Stimulated activated CD4-positive, alpha-beta T cell treated with anti-CD3 and anti-CD28 coated beads, TNF-alpha, amount 100 ng/mL, for 4 hours (primary cell): Measurements from ENCODE around the gene PEMT.
"Not testable (repeated sequence)": the region's sequence is repeated elsewhere in the genome, so short reads cannot be mapped to it uniquely, and the experiment has no call there.

Experiments
- DNase-seq, 3 experiments: peaks; one replicate each; pipeline ENCODE4 v3.0.0-alpha.2; 2020; ENCODE audit warnings: low read depth in 3 of 3

Gene PEMT

DNA sequence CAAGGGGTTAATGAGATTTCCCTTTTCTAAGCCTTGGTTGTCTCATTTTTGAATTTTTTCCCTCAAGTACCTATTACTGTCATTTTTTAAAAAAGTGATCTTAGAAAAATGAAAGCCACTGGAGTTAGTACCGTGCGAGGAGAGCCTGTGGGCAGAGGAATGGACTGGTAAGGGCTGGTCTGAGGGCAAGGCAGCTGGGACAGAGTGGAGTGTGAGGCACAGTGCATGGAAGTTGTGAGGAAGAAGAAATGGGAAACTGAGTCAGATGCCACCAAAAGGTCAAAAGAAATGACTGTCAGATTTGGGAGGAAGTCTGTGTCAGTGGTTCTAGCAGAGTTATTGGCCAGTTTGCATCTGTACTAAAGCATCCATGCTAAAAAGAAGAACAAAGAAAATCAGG is 103.5 kb downstream of the PEMT start:
- no peak for DNase-seq

DNA sequence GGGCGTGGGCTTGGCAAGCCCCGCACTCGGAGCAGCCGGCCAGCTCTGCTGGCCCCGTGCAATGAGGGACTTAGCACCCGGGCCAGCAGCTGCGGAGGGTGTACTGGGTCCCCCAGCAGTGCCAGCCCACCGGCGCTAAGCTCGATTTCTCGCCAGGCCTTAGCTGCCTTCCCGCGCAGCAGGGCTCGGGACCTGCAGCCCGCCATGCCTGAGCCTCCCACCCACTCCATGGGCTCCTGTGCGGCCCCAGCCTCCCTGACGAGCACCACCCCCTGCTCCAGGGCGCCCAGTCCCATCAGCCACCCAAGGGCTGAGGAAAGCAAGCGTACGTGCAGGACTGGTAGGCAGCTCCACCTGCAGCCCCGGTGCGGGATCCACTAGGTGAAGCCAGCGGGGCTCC is 105.1 kb downstream of the PEMT start:
- not testable (repeated sequence) for DNase-seq

DNA sequence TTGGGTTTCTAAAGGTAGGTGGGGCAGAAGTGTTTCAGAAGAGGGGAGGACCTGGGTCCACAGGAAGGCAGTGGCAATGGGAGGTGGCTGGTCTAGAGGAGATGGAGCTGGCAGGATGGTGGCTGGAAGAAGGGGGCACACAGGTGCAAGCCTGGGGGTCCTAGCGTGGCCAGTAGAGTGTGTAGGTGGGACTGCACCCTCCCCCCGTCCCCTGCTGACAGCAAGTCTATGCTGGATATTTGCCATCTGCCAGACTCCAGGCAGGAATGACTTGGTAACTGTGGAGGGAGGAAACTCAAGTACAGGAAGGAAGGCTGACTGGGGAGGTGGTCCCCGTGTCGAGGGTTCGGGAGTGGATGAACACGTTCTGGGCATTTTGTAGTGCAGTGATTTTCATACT is 106.1 kb downstream of the PEMT start:
- no peak for DNase-seq

DNA sequence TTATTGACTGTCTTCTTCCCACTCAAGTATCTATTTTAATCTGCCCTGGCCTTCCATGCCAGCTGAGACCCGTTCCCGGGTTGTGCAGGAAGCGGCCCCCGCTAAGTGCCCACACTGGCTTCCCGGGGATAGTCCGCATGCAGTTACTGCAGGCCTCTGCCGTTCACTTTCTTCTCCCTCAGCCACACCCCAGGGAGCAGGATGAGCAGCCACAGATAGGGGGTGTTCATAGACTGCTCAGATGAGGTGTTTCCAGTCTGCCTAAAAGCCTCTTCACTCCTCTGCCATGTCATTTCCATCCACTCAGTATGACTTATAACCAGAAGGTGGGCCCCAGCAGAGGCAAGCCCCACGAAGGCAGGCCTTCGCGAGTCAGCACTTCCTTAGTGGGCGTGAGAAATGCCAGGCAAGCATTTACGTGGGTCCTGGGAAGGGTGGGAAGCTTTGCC is 107.0 kb downstream of the PEMT start:
- peak in 1 of 3 experiments; percentile 9 for DNase-seq

DNA sequence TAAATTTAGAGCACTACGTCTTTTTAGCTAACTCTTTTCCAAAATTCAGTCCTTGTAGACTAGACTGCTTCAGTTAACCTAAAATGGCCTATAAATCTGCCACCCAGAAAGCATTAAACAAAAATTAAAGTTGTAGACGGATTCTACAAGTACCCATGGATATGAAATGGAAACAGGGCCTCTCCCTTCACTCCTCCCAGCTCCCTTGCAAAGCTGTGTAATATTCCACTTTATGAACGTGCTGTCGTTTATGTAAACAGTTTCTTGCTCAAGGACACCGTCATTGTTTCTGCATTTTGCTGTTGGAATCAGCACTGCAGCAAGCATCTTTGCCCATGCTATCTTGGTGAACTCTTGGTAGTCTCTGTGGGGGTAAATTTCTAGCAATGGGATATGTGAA is 109.6 kb downstream of the PEMT start:
- DNase-seq: no peak

DNA sequence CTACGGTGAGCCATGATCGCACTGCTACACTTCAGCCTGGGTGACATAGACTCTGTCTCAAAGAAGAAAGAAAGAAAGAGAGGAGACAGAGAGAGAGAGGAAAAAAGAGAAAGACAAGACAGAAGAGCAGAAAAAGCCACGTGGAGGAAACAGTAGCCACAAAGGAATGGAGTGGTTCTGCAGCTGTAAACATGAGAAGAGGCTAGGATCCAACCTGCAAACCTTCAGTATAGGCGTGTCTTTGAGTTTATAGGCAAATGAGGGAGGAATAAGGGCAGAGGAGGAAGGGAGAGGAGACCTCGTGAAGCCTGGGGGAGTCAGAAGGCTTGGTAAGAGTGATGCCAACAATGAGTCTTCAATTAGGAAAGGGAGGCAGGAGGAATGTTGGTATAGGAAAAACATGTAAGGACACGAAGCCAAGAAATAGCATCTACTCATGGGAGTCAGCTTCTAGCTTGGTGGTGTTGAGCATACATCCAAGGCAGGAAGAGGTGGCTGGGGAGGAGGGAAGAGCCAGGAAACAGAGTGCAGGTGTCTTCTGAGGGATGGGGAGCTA is 110.8 kb downstream of the PEMT start:
- DNase-seq: no peak

DNA sequence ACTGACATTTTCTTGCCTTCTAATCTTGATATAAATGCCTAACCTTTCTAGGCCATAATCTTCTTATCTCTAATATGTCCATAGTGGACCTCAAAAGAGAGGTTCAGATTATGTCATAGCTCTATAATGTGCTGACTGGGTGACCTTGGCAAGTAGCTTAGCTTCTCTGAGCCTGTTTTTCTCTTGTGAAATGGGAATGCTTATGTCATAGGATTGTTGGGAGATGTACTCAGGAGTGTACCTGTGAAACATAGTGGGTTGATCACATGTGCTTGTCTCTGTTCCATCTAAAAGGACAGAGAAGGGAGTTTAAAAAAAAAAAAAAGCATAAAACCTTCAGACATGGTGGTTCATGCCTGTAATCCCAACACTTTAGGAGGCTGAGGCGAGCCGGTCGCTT is 112.3 kb downstream of the PEMT start:
- DNase-seq: no peak

DNA sequence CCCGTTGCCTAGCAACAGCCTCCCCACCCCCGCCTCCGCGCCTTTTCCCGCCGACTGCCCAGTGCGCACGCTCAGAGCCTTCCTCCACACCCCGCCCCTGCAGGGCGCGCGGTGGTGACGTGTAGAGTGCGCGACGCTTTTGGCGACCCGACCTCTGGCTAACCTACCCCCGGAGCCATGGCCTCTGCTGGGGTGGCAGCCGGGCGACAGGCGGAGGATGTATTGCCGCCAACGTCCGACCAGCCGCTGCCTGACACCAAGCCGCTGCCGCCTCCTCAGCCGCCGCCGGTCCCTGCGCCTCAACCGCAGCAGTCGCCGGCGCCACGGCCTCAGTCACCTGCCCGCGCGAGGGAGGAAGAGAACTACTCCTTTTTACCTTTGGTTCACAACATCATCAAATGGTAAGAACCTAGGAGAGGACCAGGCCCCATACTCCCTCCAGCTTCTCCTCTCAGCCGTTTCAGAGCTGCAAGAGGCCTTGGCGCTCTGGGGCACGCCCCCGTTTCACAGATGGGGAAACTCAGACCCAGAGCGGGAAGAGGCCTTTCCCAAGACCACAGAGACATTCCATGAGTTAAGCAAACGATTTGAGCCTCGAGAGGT is 114.5 kb downstream of the PEMT start, which contains the start of gene MED9:
Gene MED9, plus strand, starts transcription at position 136 of the 603 bp plus-strand sequence. Its CDS starts 42 bp downstream, at position 178.
- DNase-seq: peak; percentile 88 to 95 (median 94)

DNA sequence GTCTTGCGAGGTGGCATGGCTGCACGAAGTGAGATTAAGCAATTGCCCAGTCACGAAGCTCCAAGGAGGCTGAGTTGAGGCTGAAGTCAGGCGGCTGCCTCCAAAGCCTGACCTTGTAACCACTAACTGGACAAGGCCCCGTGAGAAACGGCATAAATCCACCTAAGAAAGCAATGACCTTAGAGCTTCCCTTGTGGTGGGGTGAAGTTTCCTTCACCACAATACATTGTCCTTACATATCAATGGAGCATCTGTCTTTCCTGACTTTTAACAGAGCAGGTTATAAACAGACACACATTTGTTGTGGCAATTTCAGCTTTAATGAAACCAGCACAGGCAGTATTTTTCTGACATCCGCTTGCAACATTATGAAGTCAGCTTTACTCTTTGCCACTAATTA is 117.2 kb downstream of the PEMT start:
- DNase-seq: no peak

DNA sequence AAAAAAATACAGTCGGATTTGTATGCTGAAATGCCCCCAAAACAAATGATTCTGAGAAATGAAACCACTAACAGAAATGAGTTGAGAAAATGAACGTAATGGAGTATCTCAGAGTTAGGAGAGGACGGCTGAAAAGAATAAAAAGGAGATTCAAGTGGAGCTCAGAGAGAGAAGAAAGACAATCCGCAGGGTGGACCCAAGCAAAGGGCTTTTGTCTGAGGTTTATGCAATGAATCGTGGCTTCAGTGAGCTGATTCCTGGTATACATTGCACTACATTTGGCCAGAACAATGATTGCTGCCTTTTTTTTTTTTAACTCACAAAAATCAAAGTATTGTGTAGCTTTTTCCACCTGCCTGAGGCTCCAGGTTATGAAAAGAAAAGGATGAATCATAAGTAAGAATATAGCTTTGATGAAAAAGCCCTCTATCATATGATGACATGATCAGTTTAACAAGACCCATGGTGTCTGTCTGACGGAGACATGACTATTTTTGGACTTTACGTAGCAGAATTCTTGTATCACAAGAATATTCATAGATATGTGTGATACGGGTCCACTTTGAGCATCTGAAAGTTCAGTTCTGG is 119.1 kb downstream of the PEMT start:
- no peak for DNase-seq

DNA sequence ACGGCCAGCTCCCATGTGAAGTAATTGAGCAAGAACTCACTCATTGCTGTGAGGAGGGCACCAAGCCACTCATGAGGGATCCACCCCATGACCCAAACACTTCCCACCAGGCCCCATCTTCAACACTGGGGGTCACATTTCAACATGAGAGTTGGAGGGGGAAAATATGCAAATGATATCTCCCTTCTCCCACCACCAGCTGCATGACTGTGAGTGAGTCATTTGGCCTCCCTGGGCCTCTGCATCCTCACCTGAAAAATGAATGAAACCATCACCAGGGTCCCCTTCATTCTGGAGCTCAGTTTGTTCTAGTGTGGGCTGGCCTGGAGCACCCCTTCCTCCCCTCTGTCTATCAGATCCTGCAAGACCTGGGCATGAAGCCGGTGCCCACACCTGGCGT is 121.5 kb downstream of the PEMT start:
- no peak for DNase-seq

DNA sequence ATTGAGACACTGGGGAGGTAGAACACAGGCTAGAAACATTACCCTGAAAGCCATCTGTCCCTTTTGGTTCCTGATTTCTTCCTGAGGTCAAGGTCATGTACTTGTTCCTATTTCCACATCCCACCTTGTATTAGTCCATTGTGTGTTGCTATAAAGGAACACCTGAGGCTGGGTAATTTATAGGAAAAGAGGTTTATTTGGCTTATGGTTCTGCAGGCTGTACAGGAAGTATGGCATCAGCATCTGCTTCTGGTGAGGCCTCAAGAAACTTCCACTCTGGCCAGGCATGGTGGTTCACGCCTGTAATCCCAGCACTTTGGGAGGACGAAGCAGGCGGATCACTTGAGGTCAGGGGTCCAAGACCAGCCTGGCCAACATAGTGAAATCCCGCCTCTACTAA is 122.2 kb downstream of the PEMT start:
- no peak for DNase-seq

DNA sequence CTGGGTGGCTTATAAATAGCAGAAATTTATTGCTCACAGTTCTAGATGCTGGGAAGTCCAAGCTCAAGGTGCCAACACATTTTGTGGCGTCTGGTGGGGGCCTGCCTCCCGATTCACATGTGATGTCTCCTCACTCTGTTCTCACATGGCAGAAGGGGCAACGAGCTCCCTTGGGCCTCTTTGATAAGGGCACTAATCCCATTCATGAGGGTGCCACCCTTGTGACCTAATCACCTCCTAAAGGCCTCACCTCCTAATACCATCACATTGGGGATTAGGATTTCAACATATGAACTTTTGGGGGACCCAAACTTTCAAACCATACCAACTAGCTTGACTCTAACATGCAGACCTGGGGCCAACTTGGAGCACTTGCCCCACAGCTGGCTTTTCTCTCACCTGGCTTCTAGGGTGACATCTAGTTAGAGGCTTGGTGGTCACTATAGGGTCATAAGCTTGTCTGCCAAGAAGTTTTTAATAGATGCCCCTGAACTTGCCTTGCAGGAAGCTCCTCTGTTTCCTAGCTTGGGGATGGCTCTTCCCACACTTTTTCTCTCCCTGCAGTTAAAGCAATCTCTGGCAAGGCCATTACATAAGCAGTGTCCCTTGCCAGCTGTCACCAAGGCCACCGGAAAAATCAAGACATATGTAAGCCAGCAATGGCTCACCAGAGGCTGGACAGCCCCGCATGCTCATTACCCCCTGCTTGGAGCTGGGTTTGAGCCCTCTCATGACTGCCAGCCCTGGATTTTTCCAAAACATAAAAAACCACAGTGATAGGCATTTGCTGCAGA is 123.1 kb downstream of the PEMT start:
- no peak for DNase-seq

DNA sequence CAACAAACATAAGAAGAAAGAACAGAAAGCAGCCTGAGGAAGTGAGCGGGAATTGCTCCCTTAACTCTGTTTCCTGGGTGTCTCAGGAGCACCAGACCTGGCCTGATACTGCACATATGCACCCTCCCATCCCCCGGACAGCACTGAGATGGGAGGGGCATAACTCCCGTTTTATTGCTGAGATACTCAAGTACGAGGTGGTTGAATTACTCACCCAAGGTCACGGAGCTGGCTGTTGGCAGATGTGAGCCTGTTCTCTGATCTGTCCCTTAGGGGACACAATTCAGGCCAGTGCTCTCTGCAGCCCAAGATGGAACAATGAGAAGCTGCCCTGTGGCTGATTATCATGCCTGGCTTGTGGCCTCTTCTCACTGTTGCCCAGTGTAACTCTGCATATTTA is 123.8 kb downstream of the PEMT start:
- no peak for DNase-seq

DNA sequence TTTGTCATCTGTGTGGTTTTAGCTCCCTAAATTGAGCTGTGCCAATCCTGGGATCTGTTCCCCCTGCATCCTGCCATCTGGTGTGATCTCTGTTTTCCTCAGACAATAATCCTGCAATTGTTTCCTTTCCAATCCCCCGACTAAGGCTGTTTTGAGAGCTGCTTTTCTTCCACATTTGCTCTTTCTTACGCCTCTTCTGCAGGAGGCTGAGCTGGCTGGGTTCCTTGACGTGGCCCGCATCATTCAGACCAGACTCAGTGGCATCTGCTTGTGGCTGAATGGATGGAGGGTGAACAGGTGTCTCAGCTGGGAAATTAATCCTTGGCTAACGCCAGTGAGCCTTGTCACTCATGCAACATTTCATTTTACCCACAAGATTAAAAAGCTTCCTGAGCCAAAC is 124.5 kb downstream of the PEMT start:
- DNase-seq: no peak

DNA sequence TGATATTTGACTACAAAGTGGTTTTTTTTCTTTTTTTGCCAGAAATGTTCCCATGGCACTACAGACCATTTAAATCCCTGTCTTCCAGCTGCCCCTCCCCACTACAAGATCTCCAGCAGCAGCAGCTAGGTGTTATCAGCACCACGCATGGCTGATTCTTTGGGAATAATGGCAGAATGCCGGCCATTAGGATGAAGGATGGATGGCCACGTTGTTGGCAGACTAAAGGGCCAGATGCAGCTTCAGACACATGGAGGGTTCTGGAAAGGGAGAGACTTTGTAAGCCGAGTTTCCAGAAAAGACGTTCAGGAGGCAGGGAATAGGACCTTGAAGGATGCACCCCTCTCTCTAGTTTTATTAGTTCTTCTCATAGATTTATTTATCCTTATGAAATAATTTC is 125.0 kb downstream of the PEMT start:
- no peak for DNase-seq

DNA sequence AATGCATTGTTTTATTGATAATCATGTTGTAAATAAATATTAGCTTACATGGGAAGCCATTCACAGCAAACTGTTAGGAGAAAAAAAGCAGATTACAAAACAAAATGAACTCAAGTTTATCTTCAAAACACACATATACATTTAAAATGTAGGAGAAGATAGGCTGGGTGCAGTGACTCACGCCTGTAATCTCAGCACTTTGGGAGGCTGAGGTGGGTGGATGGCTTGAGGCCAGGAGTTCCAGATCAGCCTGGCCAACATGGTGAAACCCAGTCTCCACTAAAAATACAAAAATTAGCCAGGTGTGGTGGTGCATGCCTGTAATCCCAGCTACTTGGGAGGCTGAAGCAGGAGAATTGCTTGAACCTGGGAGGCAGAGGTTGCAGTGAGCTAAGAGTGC is 125.6 kb downstream of the PEMT start:
- not testable (repeated sequence) for DNase-seq

DNA sequence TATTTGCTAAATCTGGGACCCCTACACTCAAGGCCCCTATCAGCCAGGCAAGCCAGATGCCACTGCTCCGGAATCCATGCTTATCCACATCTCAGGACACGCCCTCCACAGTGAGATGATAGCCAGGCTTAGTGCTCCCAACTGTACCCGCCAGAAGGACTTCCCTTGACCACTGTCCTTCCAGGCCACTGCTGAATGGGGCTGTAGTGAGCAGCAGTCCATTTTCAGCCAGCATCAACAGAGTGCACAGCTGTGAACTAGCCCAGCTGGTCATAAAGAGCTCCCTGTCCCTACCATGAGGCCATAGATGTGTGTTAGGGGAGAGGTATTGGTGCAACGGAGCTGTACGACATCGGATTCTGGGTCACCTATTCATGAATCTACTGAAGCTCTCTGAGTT is 127.7 kb downstream of the PEMT start:
- no peak for DNase-seq

DNA sequence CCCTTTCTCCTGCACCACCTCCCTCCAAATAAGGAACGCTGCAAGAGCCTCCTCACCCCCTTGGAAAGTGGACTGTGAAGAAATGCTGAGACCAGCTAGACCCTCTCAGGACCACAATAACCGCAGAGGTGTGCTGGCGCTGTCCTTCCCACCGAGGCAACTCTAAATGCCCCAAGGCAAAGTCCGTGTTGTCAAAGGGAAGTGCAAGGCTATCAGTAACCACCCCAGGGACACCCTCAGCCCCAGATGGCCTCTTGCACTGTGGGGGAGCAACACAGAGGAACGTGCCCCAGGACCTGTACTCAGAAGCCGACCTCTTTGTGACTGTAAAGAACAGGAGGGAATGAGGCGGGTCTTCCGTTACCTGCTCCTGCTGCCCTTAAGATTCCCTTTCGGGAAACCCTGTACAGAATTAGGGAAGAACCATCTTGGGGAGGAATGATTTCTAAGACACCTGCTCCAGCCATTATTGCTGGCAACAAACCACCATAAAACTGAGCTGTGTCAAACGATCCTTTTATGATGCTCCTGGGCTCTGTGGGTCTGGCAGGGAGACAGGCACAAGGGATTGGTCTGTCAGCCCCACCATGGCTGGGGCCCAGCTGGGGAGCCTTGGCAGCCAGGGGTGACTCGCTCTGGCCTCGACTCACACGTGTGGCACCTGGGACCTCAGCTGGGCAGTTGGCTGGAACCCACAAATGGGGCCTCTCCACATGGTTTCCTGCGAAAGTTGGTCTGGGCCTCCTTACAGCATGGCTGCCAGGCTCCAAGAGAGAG is 129.3 kb downstream of the PEMT start:
- DNase-seq: no peak

DNA sequence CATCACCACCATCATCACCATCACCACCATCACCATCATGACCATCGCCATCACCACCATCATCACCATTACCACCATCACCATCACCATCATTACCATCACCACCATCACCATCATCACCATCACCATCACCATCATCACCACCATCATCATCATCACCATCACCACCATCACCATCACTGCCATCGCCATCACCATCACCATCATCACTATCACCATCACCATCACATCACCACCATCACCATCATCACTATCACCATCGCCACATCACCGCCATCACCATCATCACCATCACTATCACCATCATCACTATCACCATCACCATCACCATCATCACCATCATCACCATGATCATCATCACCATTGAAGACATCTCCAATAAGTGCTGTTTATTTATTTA is 131.5 kb downstream of the PEMT start:
- DNase-seq: no peak

DNA sequence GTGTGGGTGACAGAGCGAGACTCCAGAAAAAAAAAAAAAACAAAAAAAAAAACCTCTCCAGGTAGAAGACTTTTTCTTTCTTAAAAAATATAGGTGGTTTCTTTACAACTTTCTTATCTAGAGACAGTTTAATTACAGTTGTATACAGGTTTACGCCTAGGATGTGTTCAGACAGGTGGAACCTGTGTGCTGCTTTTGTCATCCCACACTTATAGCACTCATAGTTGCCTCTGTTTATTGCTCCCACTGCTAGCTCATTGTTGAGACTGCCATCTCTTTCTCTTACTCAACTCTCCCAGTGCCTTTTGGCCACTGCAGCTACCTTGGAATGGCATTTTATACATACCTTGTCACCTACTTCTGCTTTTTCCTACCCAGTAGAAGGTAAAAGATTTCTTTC is 133.8 kb downstream of the PEMT start:
- DNase-seq: no peak

DNA sequence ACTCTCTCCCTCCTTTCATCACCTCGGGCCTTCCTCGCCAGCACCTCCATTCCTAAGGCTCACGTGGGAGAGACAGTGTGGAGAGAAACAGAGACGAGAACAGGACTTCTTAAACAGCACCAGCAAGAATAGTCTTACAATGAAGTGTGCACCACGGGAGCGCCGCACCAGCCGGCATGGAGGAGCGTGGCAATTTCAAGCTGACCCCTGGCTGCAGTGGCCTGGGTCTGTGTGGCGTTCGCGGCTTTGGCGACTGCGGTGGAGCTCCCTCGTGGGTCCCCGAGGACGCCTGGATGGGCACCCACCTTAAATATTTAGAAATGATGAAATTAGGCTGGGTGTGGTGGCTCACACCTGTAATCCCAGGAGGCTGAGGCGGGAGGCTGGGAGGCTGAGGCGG is 135.3 kb downstream of the PEMT start:
- DNase-seq: no peak
